A673 (cell line): ENCODE results near the gene ZNF385C. TPM values are rescaled to one million over a fixed set of nuclear protein-coding genes. Genes with fewer than 3 reads are reported as not detected.
A peak's percentile ranks its signal among the peaks of the same experiment; 100 is the strongest.

ENCODE experiments used
- BruUV-seq: library from RNA; stranded (reverse); fragments of 400-500 nt; replicated peaks from 2 replicates; lab custom pipeline; 2021; lab: Mats Ljungman, UMichigan
- CTCF ChIA-PET: fragments of 300-600 bp; sonication (Branson Sonifier 250); formaldehyde crosslinking; loops from one replicate; lab custom pipeline; 2022; ENCODE audit warnings: antibody characterized with exemption; lab: Charles Lee
- POLR2A ChIA-PET: fragments of 300-600 bp; sonication (Branson Sonifier 250); formaldehyde crosslinking; loops from one replicate; lab custom pipeline; 2022; ENCODE audit warnings: antibody characterized with exemption; ENCODE audit not compliant: low non-redundant PET; lab: Charles Lee
- DNase-seq: peaks from one replicate; pipeline ENCODE4 v3.0.0-alpha.2; 2015; ENCODE audit warnings: low spot score
- H3K27ac ChIP-seq: fragments of 200-600 bp; sonication (generic); 2 replicates; pipeline ENCODE4 v1.5.1; 2016; ENCODE audit warnings: mixed run types, low read depth, mild to moderate bottlenecking, mixed read lengths, antibody characterized with exemption, low read length; ENCODE audit not compliant: poor library complexity, severe bottlenecking
- H3K27me3 ChIP-seq: fragments of 200-600 bp; sonication (generic); replicated peaks from 2 replicates; pipeline ENCODE4 v1.6.1; 2017; ENCODE audit warnings: mixed run types, low read depth, mild to moderate bottlenecking, mixed read lengths, antibody characterized with exemption, low read length; ENCODE audit not compliant: insufficient read depth, poor library complexity
- H3K36me3 ChIP-seq: fragments of 200-600 bp; sonication (generic); 2 replicates; pipeline ENCODE4 v1.6.1; 2016; ENCODE audit warnings: mixed run types, mild to moderate bottlenecking, mixed read lengths, antibody characterized with exemption, low read length; ENCODE audit not compliant: insufficient read depth, poor library complexity, severe bottlenecking
- H3K4me1 ChIP-seq: fragments of 200-600 bp; sonication (generic); 2 replicates; pipeline ENCODE4 v1.6.1; 2017; ENCODE audit warnings: mixed run types, mild to moderate bottlenecking, mixed read lengths, antibody characterized with exemption, low read length; ENCODE audit not compliant: insufficient read depth, poor library complexity, severe bottlenecking
- H3K4me3 ChIP-seq: fragments of 200-600 bp; sonication (generic); 2 replicates; pipeline ENCODE4 v1.5.1; 2016; ENCODE audit warnings: low read depth, mixed run types, mild to moderate bottlenecking, mixed read lengths, low read length; ENCODE audit not compliant: poor library complexity, severe bottlenecking
- H3K9me3 ChIP-seq: fragments of 200-600 bp; sonication (generic); 2 replicates; pipeline ENCODE4 v1.6.1; 2016; ENCODE audit warnings: mixed run types, low read depth, mild to moderate bottlenecking, mixed read lengths, antibody characterized with exemption, low read length; ENCODE audit not compliant: poor library complexity, severe bottlenecking
- CTCF ChIP-seq: fragments of 300-800, 200-600 bp; sonication (generic); conservative IDR thresholded peaks from 2 replicates; pipeline ENCODE4 v1.5.1; 2017; ENCODE audit warnings: low read depth, mild to moderate bottlenecking, antibody characterized with exemption, low read length, moderate library complexity, mixed read lengths
- EZH2 ChIP-seq: fragments of 200-600 bp; sonication (generic); IDR thresholded peaks from 2 replicates; pipeline ENCODE4 v1.6.1; 2017; ENCODE audit warnings: borderline replicate concordance, low read depth, mild to moderate bottlenecking, mixed read lengths, antibody characterized with exemption, low read length; ENCODE audit not compliant: poor library complexity, severe bottlenecking
- intact Hi-C: fragments of 100-400 bp; cut with micrococcal nuclease; formaldehyde crosslinking; loops from one replicate; pipeline ENCODE4 v1.10.0; 2022; ENCODE audit not compliant: unreplicated experiment
- total RNA-seq: library from RNA; stranded (reverse); gene quantifications from 2 replicates; pipeline ENCODE4 v1.2.3, GENCODE V29; 2021

Gene ZNF385C
- total RNA-seq, 1 experiment from 2014 or later, result 0.17 TPM

GRCh38 chr17:42019509-42020404 is 78.5 kb downstream of the ZNF385C start, which contains the start of gene NKIRAS2:
Gene NKIRAS2 (plus strand): TSS chr17:42020090. CDS start chr17:42021578, 1,488 bp downstream.
- H3K27ac ChIP-seq, result peak within 1 kb of the TSS; percentile 84
- BruUV-seq, result no TSS peak
- CTCF ChIA-PET, result interaction anchor here (0.5 to 0.8 kb wide), 2 partner anchors 14 to 16 kb away, joined by 3 to 15 read pairs; no protein-coding TSS in a partner anchor

GRCh38 chr17:42018988-42019387 is 79.3 kb downstream of the ZNF385C start:
- ChIA-PET CTCF (interaction anchor here (1.1 kb wide), 1 partner anchor 53 kb away, joined by 9 read pairs; the partner anchor contains the start of gene CNP), POLR2A (interaction anchor here (0.7 kb wide), 1 partner anchor 187 kb away, joined by 3 read pairs; no protein-coding TSS in a partner anchor)
- Histone ChIP-seq H3K4me1 (no peaks in the 10 kb centered on the region), H3K4me3 (no peak overlapping the region), H3K27ac (no peak overlapping the region), H3K36me3 (no peaks in the 10 kb centered on the region), H3K9me3 (no peaks in the 10 kb centered on the region), H3K27me3 (no peaks in the 10 kb centered on the region)
- no peak for TF ChIP-seq CTCF
- no peak for TF ChIP-seq EZH2
- intact Hi-C loops, result no loop called here
- BruUV-seq, result no TSS peak
- no peak for DNase-seq

More at GRCh38 chr17:42019509-42020404, 78.5 kb downstream of the ZNF385C start, which contains the start of gene NKIRAS2:
- DNase-seq, result peak; percentile 87
- no peaks in the 10 kb centered on the region for H3K27me3 ChIP-seq
- TF ChIP-seq CTCF (peak; percentile 75), EZH2 (no peak)
- intact Hi-C loops, result no loop called here
- H3K9me3 ChIP-seq, result no peaks in the 10 kb centered on the region
- H3K4me3 ChIP-seq, result peak within 1 kb of the TSS; percentile 82
- no peaks in the 10 kb centered on the region for H3K36me3 ChIP-seq
- POLR2A ChIA-PET, result interaction anchor here (0.6 kb wide), 2 partner anchors 14 to 280 kb away, joined by 3 read pairs; no protein-coding TSS in a partner anchor
- H3K4me1 ChIP-seq, result no peaks in the 10 kb centered on the region

GRCh38 chr17:42018339-42018738 is 79.9 kb downstream of the ZNF385C start:
- ChIA-PET POLR2A (interaction anchor here (0.5 to 0.7 kb wide), 2 partner anchors 52 to 186 kb away, joined by 3 to 4 read pairs; no protein-coding TSS in a partner anchor), CTCF (interaction anchor here (0.6 to 1.1 kb wide), 2 partner anchors 52 to 191 kb away, joined by 3 to 9 read pairs; partner anchors contain the start of gene CNP)
- Histone ChIP-seq H3K27me3 (no peaks in the 10 kb centered on the region), H3K4me1 (no peaks in the 10 kb centered on the region), H3K9me3 (no peaks in the 10 kb centered on the region), H3K4me3 (peak overlapping the region; percentile 79), H3K36me3 (no peaks in the 10 kb centered on the region), H3K27ac (peak overlapping the region; percentile 94)
- no peak for TF ChIP-seq CTCF
- TF ChIP-seq EZH2, result no peak
- intact Hi-C loops, result no loop called here
- BruUV-seq, result no TSS peak
- DNase-seq, result no peak
